NCI-H146 (cell line): Measurements from ENCODE around the gene ADAT1.

ENCODE experiments used
- DNase-seq: peaks from one replicate; lab custom pipeline; 2025; lab: John Stamatoyannopoulos, UW

Gene ADAT1

DNA sequence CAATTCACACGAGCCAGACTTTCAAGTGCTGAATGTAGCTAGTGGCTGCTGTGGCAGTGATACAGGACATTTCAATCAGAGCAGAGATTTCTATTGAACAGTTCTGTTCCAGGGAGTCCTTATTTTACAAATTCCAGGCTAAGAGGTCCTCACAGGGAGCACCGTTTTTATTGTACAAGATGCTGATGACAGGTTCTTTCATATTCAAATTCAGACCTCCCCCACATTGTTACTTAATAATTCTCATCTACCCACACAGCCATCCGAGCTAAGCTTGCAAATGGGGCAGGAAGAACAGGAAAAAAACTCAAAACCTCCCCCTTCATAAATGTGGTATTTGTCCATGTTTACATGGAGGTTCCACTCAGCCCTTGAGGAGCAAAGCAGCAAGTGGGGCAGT is 47.1 kb downstream of the ADAT1 start:
- DNase-seq = no peak

DNA sequence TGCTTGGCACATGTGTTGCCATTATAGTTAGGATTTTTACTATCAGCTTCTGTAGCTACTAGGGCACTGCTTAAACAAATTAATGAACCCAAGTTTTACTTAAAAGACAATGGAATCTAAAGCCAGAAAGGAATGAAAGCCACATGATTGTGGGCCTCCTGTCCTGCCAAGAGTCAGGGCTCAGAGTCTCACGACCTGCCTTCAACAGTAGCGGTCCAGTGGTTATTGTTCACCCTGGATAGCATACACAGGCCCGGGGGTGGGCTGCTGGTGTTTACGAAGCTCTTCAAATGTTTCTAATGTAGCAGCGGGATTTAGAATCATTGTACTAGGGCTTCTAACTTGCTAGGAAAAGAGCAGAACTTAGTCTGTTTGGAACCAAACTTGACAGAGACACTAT is 49.1 kb downstream of the ADAT1 start:
- no peak for DNase-seq

DNA sequence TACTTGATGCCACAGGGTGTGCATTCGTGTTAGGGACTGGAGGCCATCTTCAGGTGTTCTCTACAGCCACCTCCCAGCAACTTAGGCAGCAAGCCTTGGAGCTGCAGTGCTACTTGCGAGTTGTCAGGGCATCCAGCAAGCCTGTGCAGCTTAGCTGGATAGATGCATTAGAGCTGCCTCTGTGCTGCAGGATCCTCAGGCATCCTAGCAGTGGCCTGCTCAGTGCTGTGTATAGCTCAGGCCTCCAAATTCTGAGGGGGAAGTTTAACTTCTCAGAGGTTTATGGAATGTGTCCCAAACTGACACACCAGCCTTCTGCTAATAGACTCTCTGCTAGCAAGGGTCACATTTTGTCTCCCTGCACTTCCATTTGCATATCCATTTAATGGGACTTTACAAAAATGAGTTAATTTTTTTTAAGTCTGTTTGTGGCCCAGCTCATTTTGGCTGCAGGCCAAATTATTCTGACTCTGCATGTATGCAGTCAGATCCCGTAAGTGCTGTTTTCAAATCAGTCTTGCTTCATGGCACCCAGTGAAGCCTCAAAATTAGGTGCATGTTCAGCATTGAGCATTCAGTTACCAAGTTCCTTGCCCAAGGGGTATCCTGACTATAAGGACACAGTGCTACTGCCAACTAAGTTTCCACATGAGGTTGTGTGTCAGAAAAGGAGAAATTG is 50.1 kb downstream of the ADAT1 start:
- DNase-seq = no peak

GRCh38 chr16:75570396-75571065 is 52.5 kb downstream of the ADAT1 start:
- no peak for DNase-seq

DNA sequence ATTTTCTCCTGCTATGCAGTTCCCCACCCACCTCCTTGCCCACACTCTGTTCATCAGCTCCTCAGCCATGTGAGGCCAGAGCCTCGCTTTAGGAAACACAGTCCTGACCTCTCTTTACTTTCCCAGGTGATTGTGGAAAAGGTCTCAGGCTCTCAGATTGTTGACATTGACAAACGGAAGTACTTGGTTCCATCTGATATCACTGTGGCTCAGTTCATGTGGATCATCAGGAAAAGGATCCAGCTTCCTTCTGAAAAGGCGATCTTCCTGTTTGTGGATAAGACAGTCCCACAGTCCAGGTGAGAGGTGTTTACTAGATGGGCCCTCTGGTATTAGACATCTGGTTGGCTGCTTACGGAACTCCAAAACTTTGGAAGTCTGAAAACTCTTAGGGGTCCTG is 55.2 kb downstream of the ADAT1 start:
- no peak for DNase-seq

DNA sequence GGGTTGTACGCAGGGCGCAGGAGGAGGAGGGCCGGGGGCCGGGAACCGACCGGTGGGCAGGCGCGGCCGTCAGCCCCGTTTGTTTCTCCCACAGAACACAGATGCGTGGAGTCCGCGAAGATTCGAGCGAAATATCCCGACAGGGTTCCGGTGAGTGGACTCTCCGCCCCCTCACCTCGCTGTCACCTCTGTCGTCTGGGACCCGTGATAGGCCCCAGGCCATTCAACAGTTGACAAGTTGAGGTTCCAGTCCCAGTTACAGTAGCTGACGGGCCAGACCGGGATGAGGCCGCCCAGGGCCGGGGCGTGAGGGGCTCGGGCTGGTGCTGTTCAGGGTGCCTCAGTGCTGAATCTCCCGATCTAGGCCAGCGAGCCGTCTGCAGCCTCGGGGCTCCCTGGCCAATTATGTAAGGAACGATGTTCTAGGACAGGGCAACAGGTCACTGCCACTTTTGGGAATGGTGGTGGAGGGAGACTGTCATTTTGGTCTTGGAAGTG is 56.3 kb downstream of the ADAT1 start:
- no peak for DNase-seq

- peak; percentile 78 for DNase-seq
These were observed 56.9 kb downstream of the ADAT1 start, which contains the start of gene GABARAPL2 for GRCh38 chr16:75566040-75566757. Gene GABARAPL2 (plus strand): TSS chr16:75566379. CDS start chr16:75566487, 108 bp downstream.

- no peak for DNase-seq
These were observed 57.4 kb downstream of the ADAT1 start for GRCh38 chr16:75565640-75566039.

DNA sequence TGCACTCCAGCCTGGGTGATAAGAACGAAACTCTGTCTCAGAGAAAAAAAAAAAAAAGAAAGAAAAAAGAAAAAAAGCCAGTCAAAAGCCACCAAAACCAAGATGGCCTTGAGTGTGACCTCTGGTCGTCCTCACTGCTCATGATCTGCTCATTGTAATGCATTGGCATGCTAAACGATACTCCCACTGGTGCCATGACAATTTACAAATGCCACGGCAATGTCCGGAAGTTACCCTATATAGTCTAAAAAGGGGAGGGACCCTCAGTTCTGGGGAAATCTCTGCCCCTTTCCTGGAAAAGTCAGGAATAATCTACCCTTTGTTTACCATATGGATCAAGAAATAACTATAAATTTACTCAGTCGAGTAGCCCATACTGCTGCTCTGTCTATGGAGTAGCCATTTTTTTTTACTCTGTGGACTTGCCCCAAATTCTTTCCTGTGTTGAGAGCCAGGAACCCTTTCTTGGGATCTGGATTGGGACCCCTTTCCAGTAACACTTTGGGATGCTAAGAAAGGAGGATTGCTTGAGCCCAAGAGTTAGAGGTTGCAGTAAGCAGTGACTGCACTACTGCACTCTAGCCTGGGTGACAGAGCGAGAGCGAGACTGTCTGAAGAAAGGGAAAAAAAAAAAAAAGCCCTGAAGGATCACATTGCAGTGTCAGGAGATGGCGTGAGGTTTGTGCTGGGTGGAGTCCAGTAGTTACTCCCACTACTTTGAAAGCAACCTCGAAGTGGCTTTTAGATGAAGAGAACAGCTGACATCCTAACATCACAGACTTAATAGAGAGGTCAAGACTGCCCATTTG is 63.3 kb downstream of the ADAT1 start:
- no peak for DNase-seq

GRCh38 chr16:75558846-75559401 is 64.2 kb downstream of the ADAT1 start:
- DNase-seq = no peak

DNA sequence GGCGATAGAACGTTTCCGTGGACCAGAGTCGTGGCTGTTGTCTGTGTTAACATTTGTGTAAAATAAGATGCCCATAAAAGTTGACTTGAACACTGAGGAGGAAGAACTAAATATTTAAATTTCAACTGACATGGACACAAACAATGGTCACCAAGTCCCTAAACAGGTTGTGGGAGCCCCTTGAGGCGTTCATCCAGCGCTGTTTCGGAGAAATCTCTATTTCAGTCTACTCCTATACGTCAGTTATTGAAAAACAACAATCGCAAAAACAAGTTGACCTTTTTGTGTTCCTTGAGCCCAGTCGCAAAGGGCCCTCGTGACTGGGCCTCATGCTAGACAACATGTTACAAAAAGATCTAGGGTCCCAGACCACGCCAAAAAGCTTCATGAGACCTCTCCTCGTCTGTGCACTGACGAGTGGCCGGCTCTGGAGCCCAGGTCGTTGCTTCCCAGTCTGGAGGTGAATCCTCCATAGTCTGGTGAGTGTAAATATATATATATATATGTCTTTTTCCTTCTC is 66.6 kb downstream of the ADAT1 start:
- DNase-seq = no peak

- DNase-seq = peak; percentile 92
These were observed 67.2 kb downstream of the ADAT1 start, which contains the start of gene TMEM231 for GRCh38 chr16:75555707-75556430. Gene TMEM231 (minus strand): TSS chr16:75556252. CDS start chr16:75556209, 43 bp downstream.

DNA sequence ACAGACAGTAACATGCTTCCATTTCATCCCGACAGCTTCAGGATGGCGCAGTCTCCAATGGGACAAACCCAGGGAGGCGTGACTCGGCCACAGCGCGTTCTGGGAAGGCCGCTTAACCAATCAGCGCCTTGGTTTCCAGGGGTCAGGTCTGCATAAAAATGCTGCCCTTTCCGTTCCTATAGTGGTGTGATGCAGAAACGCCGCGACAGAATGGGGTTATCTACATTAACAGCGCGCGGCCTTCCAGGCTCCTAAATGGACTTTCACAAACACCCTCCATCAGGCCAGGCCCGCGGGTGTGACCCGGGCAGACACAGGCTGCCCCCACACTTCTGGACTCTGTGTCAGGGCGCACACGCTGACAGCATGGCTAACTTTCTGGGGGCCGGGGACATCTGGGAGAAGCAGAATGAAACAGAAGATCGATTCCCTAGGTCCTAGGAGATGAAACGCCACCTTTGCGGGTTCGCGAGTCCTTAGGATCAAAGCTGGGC is 67.8 kb downstream of the ADAT1 start:
- DNase-seq = peak; percentile 73

GRCh38 chr16:75552951-75553350 is 70.1 kb downstream of the ADAT1 start:
- no peak for DNase-seq

DNA sequence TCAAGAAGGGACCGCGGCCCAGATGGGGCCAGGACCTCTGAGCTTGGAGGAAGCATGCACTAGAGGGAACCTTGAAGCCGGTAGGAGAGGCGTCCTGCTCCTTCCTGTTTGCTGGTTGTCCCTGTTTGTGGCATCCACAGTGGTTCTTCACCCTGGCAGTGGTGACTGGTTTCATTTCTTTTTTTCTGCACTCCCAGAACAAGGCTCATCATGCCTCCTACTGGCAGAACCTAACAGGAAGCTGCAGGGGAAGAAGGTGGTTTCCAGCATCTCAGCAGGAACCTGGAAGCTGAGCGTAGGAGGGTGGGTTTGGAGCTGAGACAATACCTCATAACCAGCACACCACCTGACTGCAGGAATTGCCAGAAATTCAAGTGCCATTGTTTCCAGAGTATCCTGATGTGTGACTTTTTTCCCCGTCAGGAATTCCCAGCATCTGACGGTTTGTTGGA is 72.8 kb downstream of the ADAT1 start:
- no peak for DNase-seq
